Astrocyte of the cerebellum (primary cell): ENCODE results near the gene BSG.

Source experiments
- DNase-seq: peaks from one replicate; pipeline ENCODE4 v3.0.0-alpha.2; 2011; ENCODE audit warnings: low read depth
- H3K4me3 ChIP-seq: 2 replicates; pipeline ENCODE4 v1.5.1; 2011; ENCODE audit warnings: mild to moderate bottlenecking, low read depth, low read length, moderate library complexity
- in situ Hi-C: cut with HindIII; loops from 2 replicates; pipeline ENCODE4 v1.10.0; 2017; ENCODE audit warnings: low sequenced_read_pairs
- TF ChIP-seq, protein P1 (sequence below): IDR thresholded peaks from 2 replicates; pipeline ENCODE4 v1.5.1; 2012; ENCODE audit warnings: low read length, low read depth, moderate library complexity, mild to moderate bottlenecking; ENCODE audit errors: missing control alignments

Gene BSG

GRCh38 chr19:575527-576506 is 3.4 kb downstream of the BSG start:
- peak overlapping the region; percentile 36 for H3K4me3 ChIP-seq
- in situ Hi-C loops, result no loop called here
- no peak for DNase-seq
- TF ChIP-seq, protein P1, sequence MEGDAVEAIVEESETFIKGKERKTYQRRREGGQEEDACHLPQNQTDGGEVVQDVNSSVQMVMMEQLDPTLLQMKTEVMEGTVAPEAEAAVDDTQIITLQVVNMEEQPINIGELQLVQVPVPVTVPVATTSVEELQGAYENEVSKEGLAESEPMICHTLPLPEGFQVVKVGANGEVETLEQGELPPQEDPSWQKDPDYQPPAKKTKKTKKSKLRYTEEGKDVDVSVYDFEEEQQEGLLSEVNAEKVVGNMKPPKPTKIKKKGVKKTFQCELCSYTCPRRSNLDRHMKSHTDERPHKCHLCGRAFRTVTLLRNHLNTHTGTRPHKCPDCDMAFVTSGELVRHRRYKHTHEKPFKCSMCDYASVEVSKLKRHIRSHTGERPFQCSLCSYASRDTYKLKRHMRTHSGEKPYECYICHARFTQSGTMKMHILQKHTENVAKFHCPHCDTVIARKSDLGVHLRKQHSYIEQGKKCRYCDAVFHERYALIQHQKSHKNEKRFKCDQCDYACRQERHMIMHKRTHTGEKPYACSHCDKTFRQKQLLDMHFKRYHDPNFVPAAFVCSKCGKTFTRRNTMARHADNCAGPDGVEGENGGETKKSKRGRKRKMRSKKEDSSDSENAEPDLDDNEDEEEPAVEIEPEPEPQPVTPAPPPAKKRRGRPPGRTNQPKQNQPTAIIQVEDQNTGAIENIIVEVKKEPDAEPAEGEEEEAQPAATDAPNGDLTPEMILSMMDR, result no peak

DNA sequence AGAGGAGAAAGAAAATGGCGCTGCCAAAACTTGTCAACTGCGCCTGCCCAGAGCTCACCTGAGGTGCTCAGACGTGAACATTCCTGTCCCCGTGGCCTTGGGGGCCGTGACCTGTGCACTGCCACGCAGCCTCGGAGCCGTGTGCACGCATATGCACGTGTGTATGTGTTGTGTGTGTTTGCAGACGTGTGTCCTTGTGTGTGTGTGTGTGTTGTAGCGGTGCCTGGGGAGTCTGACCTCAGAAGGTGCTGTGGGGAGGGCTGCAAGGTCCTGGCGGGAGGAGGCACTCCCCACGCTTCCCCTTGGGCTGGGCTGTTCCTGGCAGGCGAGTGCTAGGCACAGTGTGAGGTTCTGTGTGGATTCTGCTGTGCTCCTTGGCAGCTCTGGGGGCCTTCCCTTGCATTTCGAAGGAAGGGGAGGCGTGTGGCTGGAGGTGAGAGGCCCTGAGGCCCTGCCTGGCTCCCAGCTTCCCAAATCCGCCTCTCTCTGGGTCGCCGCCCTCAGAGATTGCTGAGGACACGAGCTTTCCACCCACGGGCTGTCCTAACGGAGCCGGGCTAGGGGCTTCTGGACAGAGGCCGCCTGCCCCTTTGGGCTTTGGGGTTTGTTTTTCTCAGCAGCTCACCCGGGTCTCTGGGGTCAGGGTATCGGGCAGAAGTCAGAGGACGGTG is 4.5 kb downstream of the BSG start:
- TF ChIP-seq, protein P1, result no peak
- no peak for DNase-seq
- in situ Hi-C loops, result no loop called here
- no peak overlapping the region for H3K4me3 ChIP-seq

- no peak for DNase-seq
- in situ Hi-C loops, result no loop called here
- H3K4me3 ChIP-seq, result no peak overlapping the region
- TF ChIP-seq, protein P1, result no peak
These were observed 5.3 kb downstream of the BSG start for GRCh38 chr19:577439-578392.

DNA sequence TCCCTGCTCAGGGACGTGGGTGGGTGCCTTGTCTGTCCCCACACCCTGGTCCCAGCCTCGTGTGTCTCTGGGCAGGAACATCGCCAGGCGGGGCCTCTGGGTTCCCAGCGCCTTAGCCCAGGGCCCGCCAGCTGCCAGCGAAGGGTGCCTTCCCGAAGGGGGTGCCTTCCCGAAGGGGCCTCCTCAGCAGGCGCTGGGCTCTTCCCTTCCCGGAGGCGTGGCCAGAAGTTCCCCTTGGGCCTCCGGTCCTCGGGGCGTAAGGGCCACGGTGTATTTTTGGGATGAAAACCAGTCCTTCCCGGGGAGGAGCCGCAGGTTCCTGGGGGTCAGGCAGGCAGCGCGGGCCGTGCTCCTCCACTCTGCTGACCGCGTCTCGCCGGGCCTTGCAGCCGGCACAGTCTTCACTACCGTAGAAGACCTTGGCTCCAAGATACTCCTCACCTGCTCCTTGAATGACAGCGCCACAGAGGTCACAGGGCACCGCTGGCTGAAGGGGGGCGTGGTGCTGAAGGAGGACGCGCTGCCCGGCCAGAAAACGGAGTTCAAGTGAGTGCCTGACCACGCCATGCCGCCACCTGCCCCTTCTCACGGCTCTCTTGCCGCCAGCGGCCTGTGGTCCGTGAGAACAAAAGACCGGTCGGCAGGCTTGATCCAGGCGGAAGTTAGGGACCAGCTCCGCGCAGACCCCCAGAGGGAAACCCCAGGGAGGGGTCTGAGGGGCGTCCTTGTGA is 6.9 kb downstream of the BSG start:
- DNase-seq, result no peak
- H3K4me3 ChIP-seq, result no peak overlapping the region
- in situ Hi-C loops, result no loop called here
- TF ChIP-seq, protein P1, result no peak

- no peak for DNase-seq
- in situ Hi-C loops, result no loop called here
- H3K4me3 ChIP-seq, result no peak overlapping the region
- TF ChIP-seq, protein P1, result no peak
These were observed 7.4 kb downstream of the BSG start for GRCh38 chr19:579842-580155.
